GM12874 (cell line): ENCODE results near the gene RMDN2.

Source experiments
- TF ChIP-seq, protein P1 (sequence below): IDR thresholded peaks from 2 replicates; pipeline ENCODE4 v1.5.1; 2011; ENCODE audit warnings: low read depth, mild to moderate bottlenecking, control low read depth, low read length, moderate library complexity; ENCODE audit not compliant: insufficient read depth

Gene RMDN2, protein sequence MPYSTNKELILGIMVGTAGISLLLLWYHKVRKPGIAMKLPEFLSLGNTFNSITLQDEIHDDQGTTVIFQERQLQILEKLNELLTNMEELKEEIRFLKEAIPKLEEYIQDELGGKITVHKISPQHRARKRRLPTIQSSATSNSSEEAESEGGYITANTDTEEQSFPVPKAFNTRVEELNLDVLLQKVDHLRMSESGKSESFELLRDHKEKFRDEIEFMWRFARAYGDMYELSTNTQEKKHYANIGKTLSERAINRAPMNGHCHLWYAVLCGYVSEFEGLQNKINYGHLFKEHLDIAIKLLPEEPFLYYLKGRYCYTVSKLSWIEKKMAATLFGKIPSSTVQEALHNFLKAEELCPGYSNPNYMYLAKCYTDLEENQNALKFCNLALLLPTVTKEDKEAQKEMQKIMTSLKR

DNA sequence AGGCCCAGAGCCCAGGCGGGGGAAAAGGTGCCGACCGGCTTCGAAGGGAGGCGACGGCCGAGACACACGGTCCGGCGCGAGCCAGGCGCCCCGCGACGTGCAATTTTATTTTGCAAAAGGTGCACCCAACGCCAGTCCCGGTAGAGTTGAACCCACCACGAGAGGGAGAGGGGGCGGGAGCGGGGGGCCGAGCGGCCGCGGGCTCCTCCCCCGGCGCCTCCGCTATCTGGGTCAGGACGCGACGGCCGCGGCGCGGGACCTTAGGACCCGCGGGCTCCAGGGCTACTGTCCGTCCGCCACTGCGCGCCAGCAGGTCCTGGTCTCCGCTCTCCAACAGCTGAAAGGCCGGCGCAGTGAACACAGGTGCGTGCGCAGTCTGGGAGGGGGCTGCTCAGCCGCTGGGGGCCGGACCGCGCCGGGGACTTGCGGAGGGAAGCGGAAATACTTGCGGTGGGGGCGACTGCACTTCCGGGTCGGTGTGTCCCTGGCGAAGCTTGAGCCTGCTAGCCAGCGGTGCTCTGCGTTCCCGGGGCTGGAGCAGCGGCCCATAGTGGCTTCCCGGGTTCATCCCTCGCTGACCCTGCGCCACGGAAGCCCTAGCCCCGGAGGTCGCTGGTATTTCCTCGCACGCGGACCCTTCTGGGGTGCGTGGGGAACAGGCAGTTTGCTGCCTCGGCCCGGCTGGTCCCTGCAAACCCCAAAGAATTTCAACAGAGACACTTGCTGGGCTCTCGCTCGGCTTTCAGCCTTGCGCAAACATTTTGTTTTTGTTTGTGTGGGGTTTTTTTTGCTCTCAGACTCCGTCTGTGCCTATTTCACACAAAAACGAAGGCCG lies at the start of gene RMDN2:
Gene RMDN2, plus strand, starts transcription at position 225 of the 835 bp plus-strand sequence. CDS start 3,991 bp downstream, outside the sequence.
- TF ChIP-seq, protein P1, sequence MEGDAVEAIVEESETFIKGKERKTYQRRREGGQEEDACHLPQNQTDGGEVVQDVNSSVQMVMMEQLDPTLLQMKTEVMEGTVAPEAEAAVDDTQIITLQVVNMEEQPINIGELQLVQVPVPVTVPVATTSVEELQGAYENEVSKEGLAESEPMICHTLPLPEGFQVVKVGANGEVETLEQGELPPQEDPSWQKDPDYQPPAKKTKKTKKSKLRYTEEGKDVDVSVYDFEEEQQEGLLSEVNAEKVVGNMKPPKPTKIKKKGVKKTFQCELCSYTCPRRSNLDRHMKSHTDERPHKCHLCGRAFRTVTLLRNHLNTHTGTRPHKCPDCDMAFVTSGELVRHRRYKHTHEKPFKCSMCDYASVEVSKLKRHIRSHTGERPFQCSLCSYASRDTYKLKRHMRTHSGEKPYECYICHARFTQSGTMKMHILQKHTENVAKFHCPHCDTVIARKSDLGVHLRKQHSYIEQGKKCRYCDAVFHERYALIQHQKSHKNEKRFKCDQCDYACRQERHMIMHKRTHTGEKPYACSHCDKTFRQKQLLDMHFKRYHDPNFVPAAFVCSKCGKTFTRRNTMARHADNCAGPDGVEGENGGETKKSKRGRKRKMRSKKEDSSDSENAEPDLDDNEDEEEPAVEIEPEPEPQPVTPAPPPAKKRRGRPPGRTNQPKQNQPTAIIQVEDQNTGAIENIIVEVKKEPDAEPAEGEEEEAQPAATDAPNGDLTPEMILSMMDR = 0 out of 2 replicates have a peak, but pooled peaks have one; percentile 14

GRCh38 chr2:37875403-37875906 lies 49.6 kb upstream of the RMDN2 start:
- TF ChIP-seq, protein P1 = no peak

DNA sequence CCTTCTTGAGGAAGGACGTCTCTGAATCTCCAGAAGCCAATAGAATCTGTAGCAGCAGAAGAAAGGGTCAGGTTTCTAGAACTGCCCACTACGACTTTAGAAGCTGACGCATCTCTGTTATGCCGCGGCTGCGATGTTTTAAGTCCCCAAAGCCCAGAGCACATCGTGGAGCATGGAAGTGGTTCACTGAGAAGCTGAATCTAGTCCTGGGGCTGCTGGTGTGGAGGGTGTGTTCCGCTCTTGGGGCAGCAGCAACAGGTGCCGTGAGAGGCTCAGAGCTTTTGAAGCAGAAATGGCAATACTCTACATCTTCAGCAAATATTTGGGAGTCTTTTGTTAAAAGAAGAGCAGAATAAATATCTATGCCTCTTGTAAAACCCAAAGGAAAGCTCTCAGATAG lies 48.9 kb upstream of the RMDN2 start:
- TF ChIP-seq, protein P1 = no peak

GRCh38 chr2:37877457-37878315 lies 47.4 kb upstream of the RMDN2 start:
- TF ChIP-seq, protein P1 = peak; percentile 43; the same call in 1 of the 2 replicates

DNA sequence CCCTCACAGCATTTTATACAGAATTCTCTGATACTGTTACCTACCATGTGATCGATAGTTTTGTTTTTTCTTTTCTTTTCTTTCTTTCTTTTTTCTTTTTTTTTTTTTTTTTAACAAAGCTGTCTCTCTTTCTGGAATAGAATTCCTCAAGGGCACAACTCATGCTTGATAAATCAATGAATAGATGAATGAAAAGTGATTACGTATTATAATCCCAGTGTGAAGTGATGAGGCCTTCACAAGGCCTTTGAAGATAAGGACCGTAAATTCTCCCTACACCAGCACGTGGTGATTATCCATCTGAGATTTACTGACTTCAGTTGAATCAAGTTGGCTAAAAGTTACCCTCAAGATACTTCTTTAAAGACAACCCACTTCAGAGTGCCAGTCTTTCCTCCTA lies 46.6 kb upstream of the RMDN2 start:
- TF ChIP-seq, protein P1 = no peak

DNA sequence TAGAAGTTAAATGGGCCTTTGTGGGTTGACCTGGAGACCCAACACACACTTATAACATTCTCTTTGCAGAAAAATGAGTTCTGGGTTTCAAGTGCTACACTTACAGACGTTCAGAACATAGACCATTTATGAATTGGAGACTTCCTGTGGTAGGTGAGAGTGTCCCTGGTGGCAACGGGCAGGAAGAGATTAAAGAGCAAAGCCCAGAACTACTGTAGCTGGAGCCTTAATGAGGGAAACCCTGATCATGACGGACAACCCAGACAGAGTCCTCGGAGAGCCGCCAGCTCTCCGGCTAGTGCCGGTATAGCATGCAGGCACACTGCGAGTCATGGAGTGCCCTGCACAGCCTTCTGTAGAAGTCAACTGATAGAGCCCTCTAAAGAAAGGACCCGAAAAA lies 44.5 kb upstream of the RMDN2 start:
- TF ChIP-seq, protein P1 = peak; percentile 19; the same call in 1 of the 2 replicates

GRCh38 chr2:37881397-37881796 lies 43.7 kb upstream of the RMDN2 start:
- TF ChIP-seq, protein P1 = no peak
